ENCODE data around the gene OR10D3.

DNA sequence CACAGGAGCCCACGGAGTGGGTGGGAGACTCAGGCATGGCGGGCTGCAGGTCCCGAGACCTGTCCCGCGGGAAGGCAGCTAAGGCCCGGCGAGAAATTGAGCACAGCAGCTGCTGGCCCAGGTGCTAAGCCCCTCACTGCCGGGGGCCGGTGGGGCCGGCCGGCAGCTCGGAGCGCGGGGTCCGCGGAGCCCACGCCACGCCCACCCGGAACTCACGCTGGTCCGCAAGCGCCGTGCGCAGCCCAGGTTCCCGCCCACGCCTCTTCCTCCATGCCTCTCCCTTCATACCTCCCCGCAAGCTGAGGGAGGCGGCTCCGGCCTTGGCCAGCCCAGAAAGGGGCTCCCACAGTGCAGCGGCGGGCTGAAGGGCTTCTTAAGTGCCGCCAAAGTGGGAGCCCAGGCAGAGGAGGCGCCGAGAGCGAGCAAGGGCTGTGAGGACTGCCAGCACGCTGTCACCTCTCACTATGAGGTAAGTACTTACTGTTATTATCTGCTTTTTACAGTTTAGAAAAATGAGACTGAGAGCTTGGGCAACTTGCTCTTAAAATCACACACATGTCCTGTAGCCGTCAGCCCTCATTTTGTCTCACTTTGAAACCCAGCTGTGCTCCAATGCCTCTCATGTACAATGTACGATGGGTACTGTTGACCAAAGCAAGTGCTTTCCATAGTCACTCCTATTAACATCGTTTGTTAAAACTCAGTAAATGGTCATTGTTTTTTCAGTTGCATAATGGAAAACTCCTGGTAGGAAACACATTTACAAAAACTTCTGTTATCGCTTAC, 12.2 kb upstream of the OR10D3 start:
- TF ChIP-seq, protein P1, sequence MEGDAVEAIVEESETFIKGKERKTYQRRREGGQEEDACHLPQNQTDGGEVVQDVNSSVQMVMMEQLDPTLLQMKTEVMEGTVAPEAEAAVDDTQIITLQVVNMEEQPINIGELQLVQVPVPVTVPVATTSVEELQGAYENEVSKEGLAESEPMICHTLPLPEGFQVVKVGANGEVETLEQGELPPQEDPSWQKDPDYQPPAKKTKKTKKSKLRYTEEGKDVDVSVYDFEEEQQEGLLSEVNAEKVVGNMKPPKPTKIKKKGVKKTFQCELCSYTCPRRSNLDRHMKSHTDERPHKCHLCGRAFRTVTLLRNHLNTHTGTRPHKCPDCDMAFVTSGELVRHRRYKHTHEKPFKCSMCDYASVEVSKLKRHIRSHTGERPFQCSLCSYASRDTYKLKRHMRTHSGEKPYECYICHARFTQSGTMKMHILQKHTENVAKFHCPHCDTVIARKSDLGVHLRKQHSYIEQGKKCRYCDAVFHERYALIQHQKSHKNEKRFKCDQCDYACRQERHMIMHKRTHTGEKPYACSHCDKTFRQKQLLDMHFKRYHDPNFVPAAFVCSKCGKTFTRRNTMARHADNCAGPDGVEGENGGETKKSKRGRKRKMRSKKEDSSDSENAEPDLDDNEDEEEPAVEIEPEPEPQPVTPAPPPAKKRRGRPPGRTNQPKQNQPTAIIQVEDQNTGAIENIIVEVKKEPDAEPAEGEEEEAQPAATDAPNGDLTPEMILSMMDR (IDR thresholded peaks at IDR 0.05; ENCODE audit: low read depth, low read length, missing input control), result no peak
- TF ChIP-seq TAF1 (conservative IDR thresholded peaks at IDR 0.05) (no peak), SP1 (IDR thresholded peaks at IDR 0.05) (no peak), RAD21 (IDR thresholded peaks at IDR 0.05) (no peak), GABPA (IDR thresholded peaks at IDR 0.05 in 1 of 2, conservative IDR thresholded peaks at IDR 0.05 in 1 of 2) (no peak), NR2F2 (IDR thresholded peaks at IDR 0.05) (no peak), YY1 (IDR thresholded peaks at IDR 0.05) (no peak), RXRA (IDR thresholded peaks at IDR 0.05) (no peak), HNF4G (IDR thresholded peaks at IDR 0.05) (no peak), EGR1 (IDR thresholded peaks at IDR 0.05; ENCODE audit: low read depth in 2 of 2) (no peak), JUND (IDR thresholded peaks at IDR 0.05) (no peak)
- TF ChIP-seq, protein P2, sequence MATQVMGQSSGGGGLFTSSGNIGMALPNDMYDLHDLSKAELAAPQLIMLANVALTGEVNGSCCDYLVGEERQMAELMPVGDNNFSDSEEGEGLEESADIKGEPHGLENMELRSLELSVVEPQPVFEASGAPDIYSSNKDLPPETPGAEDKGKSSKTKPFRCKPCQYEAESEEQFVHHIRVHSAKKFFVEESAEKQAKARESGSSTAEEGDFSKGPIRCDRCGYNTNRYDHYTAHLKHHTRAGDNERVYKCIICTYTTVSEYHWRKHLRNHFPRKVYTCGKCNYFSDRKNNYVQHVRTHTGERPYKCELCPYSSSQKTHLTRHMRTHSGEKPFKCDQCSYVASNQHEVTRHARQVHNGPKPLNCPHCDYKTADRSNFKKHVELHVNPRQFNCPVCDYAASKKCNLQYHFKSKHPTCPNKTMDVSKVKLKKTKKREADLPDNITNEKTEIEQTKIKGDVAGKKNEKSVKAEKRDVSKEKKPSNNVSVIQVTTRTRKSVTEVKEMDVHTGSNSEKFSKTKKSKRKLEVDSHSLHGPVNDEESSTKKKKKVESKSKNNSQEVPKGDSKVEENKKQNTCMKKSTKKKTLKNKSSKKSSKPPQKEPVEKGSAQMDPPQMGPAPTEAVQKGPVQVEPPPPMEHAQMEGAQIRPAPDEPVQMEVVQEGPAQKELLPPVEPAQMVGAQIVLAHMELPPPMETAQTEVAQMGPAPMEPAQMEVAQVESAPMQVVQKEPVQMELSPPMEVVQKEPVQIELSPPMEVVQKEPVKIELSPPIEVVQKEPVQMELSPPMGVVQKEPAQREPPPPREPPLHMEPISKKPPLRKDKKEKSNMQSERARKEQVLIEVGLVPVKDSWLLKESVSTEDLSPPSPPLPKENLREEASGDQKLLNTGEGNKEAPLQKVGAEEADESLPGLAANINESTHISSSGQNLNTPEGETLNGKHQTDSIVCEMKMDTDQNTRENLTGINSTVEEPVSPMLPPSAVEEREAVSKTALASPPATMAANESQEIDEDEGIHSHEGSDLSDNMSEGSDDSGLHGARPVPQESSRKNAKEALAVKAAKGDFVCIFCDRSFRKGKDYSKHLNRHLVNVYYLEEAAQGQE (IDR thresholded peaks at IDR 0.05), result no peak
- TF ChIP-seq, protein P3, sequence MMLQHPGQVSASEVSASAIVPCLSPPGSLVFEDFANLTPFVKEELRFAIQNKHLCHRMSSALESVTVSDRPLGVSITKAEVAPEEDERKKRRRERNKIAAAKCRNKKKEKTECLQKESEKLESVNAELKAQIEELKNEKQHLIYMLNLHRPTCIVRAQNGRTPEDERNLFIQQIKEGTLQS (IDR thresholded peaks at IDR 0.05), result no peak
- TF ChIP-seq, protein P4, sequence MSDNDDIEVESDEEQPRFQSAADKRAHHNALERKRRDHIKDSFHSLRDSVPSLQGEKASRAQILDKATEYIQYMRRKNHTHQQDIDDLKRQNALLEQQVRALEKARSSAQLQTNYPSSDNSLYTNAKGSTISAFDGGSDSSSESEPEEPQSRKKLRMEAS (IDR thresholded peaks at IDR 0.05), result no peak

Data from liver (tissue), 3 donors.